GM21528 (cell line): Measurements from ENCODE around the gene HRK.

Experiments
- ATAC-seq: cut with Tn5 transposase; IDR thresholded peaks from one replicate; pipeline ENCODE4 v1.9.1; 2021; ENCODE audit warnings: mild to moderate bottlenecking, moderate library complexity; ENCODE audit not compliant: unreplicated experiment, low FRiP score

HRK gene

DNA sequence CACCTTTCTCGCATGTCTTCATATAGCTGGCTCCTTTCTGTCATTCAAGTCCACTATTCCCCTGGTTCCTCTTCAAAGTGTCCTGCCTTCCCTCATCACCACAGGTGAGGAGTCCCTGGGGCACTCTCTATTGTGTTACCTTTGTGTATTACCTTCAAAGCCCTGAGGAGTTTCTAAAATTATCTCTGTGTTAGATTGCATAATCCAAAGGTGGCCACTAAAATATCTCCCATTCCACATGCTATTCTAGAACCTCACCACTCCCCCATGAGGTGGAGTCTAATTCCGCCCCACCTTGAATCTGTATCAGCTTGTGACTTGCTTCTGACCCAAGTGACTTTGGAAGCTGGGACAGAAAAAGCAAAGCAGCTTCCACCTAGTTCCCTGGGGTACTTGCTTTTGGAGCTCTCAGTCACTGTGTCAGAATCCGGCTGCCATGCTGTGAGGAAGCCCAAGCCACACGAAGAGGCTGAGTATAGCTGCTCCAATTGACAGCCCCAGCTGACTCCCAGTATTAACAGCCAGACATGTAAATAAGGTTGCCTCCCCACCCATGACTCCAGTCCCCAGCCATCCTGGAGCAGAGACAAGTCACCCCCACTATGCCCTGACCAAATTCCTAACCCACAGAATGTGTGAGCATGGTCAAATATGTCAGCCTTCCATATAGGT lies 6.8 kb downstream of the HRK start:
- no peak for ATAC-seq

DNA sequence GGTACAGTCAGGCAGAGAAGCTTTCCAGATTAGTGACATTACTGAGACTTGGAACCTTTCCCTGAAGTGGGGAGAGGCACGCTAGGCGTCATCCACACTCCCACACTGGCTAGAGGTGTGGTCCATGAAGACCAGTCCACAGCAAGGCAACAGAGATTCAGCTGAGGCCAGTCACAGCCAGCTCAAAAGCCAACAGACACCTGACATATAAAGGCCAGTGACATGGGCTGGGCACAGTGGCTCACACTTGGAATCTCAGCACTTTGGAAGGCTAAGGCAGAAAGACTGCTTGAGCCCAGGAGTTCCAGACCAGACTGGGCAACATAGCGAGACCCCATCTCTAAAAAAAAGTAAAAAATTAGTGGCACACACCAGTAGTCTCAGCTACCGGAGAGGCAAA lies 10.9 kb downstream of the HRK start:
- no peak for ATAC-seq

DNA sequence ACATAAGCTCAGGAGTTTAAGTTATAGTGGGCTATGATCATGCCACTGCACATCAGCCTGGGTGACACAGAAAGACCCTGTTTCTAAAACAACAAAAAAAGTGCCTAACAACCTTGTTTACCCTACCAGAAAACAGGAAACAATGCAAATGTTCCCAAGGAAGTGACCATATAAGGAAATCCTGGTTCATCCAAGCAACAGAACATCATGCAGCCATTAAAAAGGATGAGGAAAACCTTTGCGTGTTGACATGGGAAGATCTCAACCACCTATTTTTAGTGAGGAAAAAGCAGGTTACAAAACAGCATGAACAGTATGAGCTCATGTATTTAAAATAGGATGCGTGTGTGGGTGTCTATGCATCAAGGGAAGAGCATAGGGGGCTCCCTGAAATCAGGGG lies 13.7 kb downstream of the HRK start:
- ATAC-seq = no peak

DNA sequence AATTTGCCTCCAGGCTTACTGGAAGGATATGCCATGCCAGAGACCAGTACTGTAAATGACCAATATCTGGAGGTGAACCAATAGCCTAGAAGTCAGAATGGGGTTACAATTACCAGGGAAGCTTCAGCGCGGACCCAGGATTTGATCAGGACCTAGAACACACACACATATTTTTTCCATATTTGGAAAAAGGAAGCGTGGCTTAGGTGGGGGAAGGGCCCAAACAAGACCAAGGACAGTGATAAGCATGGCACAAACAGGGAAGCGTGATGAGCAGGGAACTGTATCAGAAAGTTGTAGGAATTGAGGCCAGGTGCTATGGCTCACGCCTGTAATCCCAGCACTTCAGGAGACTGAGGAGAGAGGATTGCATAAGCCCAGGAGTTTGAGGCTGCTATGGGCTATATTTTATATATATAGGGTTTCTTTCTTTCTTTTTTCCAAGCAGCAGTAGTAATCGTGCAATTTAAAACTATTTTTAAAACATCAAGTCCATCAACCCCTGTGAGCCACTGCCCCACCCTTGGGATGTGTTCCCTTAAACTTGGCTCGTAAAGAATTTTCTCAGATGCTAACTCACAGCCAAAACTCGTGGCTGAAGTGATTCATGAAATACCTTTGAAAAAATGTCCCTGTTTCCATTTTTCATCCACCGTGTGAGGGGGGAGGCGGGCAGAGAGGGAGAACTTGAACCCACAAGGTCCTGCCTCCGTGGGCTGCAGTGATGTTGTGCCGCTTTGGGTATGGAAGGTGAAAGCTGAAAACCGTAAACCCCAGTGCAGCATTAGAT lies 16.7 kb downstream of the HRK start:
- no peak for ATAC-seq

DNA sequence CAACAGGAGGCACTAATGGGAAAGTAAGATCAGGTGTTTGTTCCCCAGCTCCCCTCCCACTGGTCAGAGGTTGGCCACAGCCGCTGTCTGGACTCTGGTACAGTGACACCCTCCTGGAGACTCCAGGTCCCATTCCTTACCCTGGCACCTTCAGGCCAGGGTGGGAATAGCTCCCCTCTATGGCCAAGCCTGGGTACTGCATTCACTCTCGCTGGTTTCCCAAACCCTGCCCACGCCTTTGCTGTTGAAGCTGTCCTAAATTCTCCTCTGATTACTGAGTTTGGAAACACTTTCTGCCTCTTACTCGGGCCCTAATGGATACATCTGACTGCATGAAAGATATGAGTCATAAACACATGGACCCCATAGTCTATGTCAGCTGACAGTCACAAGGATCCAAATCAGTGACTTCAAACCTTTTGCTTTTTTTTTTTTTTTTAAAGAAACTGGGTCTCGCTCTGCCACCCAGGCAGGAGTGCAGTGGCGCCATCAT lies 17.9 kb downstream of the HRK start:
- ATAC-seq = no peak

DNA sequence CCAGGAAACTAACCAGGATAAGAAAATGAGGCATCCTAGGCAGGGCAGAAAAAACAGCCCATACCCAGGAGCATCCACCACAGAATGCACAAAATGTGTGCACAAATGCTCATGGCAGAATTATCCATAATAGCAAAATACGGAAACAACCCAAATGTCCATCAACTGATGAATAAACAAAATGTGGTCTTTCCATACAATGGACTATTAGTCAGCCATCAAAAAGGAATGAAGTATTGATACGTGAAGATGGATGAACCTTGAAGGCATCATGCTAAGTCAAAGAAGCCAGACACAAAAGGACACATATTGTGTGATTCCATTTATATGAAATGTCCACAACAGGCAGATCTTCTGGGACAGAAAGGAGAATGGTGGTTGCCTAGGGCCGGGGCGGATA lies 19.1 kb downstream of the HRK start:
- no peak for ATAC-seq

DNA sequence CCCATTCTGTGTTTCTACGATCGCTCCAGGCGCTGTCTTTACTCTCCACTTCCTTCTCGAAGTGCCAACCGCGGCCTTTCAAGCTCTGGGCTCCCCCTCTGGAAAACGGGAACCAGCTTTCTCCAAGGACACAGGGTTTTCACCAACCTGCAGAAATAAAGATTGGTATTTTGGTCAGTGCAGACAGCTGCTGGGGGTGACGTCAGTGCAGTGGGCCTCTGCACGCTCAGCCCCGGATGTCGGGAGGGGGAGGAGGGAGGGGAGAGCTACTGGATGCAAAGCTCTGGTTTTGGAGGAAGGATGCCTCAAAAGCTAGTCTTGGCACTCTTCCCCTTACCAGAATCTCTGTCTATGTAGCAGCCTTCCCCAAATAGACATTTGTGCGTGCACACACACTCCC lies 19.9 kb downstream of the HRK start:
- peak; percentile 74 for ATAC-seq

DNA sequence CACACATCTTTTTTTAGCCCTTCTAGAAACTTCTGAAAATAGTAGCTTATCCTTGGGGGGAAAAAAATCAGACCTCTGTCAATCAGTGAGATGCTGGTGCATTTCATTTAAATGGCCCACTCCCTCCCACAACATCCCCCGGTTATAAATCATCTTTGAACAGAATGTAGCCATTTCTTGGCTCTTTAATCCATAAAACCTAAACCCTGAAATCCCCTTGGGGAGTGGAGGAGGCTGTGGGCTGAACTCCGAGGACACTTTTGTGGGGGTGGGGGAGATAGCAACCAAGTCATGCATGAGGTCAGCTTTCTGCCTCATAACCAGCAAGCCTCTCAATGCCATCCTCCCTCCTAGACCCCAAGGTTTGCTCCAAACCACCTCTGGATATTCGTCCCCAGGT lies 21.0 kb downstream of the HRK start:
- no peak for ATAC-seq

DNA sequence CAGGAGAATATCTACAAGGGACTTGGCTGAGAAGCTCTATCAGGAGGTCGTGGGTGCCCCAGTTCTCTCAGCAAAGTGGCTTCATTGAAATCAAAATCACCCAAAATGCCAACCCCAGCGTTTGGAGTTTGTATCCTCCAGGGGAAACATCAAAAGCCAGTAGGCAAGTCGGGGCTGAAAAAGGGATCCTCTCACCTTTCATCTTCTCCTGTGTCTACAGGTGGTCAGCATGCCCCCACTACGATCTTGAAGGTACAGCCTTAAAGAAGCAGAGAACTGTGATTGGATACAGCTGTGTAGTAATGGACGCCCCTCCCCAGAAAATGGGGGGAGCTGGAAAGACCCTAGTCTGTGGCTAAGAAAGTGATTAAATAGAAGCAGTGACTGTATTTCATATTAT lies 22.2 kb downstream of the HRK start:
- ATAC-seq = no peak

DNA sequence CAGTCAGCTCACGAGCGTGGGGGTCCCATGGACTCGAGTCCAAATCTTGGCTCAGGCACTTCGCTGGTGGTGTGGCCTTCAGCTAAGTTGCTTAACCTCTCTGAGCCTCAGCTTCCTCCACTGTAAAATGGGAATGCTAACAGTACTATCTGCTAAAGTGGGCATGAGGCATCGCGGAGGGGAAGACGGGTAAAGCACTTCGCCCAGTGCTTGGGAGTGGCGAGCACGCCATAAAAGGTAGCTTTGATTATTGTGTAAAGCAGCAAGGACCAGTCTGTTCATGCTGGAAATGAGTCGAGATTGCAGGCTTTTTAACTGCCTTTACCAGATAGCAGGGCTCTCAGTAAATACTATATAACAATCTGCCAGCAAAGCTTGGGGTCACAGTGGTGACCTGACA lies 24.5 kb downstream of the HRK start:
- ATAC-seq = no peak

DNA sequence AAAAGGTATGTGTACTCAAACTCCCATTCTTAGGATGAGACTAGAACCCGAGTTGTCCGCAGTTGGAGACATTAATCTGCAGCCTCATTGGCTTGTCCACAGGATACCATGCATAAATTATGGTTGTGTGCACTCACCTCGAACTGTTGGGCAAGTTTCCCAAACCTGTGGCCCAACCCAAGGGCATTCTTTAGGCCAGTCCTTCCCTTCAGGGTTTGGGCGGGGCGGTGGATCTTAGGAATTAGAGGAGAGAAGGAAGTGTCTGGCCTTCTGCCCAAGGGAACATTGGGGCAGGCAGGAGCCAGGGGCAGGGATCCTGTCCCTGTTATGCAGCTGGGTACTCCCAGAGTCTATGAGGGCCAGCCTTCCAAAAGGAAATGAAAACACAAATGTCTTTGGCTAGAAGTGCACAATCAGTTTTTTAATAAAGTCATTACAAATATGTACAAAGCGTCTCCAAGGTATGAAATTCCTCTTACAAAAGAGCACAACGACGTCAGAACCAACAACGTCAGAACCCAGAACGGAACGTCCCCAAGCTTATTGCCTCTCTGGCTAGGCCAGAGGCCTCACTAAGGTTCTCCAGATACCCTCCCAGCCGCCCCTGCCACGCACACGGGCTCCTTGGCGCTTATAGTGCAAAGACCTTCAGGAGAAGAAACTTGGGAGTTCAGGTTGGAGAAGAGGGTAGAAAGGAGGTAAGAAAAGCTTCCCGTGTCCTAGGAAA lies 25.3 kb downstream of the HRK start:
- no peak for ATAC-seq

DNA sequence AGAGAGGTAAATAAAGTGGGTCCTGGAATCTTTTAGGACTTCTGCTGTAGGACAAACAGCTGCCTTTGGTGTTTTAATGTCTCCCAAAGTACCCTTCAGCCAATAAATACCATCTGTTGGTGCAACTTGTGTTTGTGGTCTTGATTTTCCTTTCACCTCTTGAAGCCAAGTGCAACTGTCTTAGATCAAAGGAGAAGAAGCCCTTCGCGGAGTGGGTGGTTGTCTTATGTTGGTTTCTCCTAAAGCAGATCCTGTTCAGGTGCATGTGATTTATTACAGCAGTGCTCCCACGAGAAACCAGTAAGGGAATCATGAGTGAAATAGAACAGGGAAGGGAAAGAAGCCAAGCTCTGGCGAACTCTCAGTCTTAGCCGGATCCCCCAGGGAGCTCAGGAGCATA lies 27.7 kb downstream of the HRK start:
- ATAC-seq = no peak

DNA sequence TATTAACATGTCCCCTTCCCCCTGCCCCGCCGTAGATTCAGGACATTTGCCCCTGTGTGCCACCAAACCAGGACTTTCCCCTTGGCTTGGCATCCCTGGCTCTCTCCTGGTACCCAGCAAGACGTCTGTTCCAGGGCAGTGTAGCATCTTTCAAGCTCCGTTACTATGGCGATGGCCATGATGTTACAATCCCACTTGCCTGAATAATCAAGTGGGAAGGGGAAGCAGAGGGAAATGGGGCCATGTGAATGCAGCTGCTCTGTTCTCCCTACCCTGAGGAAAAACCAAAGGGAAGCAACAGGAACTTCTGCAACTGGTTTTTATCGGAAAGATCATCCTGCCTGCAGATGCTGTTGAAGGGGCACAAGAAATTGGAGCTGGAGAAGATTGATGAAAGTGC lies 28.9 kb downstream of the HRK start:
- no peak for ATAC-seq

DNA sequence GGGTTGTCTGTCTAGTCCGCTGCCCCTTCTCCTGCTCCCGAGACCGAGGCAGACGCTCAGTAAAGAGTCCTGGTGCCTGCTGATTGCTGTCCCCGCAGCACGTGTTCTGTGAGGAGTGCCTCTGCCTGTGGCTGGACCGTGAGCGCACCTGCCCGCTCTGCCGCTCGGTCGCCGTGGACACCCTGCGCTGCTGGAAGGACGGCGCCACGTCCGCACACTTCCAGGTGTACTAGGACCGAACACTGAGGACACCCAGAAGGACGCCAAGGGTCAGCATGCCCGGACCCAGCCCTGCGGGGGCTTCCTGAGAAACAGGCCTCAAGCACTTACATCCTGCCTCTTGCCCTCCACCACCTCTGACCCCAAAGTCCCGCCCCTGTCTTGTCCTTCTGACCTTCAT lies 32.0 kb downstream of the HRK start:
- no peak for ATAC-seq

DNA sequence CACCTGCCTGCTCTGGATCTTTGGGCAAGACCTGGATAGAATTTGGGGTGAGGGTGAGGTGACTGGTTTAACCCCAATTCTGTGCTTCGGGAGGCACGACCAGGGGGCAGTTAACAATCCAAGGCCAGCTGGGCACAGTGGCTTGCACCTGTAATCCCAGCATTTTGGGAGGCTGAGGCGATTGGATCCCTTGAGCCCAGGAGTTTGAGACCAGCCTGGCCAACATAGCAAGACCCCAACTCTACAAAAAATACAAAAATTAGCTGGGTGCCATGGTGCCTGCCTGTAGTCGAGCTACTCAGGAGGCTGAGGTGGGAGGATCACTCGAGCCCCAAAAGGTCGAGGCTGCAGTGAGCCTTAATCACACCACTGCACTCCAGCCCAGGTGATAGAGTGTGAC lies 38.2 kb downstream of the HRK start:
- no peak for ATAC-seq

DNA sequence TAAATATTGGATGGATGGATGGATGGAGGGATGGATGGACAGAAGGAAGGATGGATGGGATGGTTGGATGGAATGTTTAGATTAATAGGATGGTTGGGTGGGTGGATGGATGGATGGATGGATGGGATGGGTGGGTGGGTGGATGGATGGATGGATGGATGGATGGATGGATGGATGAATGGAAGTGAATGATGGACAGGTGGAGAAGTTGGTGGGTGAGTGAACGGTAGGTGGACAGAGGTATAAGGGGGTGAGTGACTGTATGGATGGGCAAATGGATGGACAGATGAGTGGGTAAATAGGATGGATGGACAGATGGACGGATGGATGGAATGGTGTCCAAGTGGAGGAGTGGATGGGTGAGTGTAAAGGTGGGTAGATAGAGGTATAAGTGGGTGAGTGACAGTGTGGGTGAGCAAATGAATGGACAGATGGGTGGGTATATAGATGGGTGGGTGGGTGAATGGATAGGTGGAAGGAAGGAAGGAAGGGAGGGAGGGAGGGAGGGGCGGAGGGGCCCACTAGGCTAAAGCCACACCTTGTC lies 41.9 kb downstream of the HRK start:
- no peak for ATAC-seq

DNA sequence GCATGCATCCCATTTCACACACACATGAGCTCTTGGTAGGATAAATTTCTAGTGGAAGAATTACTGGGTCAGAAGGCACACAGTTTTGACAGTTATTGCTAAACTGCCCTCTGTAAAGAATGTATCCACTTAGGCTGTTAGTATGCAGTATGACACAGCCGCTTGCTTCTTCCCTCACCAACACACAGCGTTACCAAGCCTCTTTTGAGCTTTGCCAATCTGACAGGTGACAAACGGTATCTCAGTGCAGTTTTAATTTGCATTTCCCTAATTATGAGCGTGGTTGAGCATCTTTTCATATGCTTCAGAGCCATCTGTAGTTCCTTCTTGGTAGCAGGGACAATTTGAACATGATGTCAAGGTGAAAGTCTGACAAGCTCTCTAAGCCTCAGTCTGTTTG lies 42.9 kb downstream of the HRK start:
- no peak for ATAC-seq

DNA sequence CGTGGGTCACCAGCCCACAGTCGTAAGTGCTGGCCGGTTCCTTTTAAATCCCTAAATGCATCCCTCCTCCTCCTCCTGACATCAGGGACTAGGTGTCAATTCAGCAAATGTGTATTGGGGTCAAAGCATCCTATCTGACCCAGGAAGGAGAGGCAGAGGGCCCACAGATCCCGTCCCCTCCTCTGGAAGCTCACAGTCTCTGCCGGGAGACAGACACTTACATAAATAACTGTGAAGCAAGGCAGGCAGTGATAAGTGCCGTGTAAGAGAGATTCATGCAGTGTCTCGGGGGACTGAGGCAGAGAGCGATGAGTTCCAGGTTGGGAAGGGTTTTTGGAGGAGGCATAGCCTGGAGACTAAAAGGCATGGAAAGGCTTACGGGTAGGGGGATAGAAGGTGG lies 44.1 kb downstream of the HRK start:
- ATAC-seq = no peak

DNA sequence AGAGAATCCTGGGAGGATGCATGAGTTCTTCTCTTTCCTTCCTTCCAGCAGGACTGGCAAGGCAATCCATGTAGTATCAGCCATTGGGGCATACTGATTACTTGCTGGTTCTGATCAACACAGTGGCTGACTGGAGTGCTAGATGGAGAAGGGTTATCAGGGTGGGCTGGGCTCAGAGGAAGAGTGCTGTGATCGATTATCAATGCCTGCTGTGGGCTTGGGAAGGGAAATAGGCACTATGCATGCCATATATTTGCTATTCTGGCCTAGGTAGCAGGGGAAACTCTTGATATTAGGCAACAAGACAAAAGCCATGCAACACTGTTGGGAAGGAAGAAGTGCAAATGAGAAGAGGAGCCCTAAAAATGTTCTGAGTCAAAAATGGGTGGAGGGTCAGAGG lies 45.8 kb downstream of the HRK start:
- ATAC-seq = no peak

DNA sequence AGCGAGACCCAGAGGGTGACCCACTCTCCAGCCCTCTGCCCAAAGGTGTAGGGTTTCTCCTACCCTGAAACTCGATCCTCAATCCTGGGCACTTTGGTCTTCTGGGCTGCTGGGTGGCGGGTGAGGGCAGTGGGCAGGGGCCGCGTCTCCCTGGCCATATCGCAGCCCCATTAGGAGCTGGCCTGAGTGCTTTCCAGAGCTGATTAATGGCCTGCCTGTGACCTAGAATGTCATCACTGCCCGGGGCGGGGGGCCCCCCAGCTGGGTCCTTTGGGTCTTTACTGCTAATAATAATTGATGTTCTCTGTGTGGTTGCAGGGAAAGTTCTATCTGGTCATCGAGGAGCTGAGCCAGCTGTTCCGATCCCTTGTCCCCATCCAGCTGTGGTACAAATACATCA lies 47.8 kb downstream of the HRK start:
- no peak for ATAC-seq

DNA sequence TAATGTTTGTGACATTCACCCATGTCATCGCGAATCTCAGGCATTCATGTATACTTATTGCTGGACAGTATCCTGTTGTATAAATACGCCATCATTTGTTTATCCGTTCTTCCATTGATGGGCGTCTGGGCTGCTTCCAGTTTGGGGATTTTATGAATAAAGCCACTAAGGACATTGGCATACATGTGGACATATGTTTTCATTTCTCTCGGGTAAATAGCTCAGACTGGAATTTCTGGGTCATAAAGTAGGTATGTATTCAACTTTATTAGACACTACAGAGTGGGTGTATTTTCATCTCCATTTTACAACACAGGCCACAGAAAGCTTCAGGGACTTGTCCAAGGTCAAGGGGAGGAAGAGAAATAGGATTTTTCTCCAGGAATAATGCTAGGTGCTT lies 48.9 kb downstream of the HRK start:
- ATAC-seq = no peak
